GM19043 (cell line): ENCODE data around the gene SLC12A1.
"Not testable (repeated sequence)": the region's sequence is repeated elsewhere in the genome, so short reads cannot be mapped to it uniquely, and the experiment has no call there.

Experiments
- ATAC-seq: cut with Tn5 transposase; IDR thresholded peaks from one replicate; pipeline ENCODE4 v1.9.1; 2021; ENCODE audit warnings: low read depth; ENCODE audit not compliant: unreplicated experiment

The SLC12A1 gene

DNA sequence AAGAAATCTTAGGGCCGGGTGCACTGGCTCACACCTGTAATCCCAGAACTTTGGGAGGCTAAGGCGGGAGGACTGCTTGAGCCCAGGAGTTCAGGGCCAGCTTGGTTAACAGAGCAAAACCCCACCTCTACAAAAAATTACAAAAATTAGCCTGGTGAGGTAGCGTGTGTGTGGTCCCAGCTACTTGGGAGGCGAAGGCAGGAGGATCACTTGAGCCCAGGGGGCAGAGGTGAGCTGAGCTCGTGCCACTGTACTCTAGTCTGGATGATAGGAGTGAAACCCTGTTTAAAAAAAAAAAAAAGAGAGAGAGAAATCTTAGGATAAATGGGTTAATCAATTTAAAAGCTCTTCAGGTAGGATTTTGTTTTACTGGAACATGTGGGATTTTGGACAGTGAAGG lies 93.9 kb downstream of the SLC12A1 start:
- ATAC-seq, result no peak

GRCh38 chr15:48304398-48304797 lies 98.3 kb downstream of the SLC12A1 start:
- no peak for ATAC-seq

- ATAC-seq, result no peak
Measured at GRCh38 chr15:48306639-48307038, 100.5 kb downstream of the SLC12A1 start.

DNA sequence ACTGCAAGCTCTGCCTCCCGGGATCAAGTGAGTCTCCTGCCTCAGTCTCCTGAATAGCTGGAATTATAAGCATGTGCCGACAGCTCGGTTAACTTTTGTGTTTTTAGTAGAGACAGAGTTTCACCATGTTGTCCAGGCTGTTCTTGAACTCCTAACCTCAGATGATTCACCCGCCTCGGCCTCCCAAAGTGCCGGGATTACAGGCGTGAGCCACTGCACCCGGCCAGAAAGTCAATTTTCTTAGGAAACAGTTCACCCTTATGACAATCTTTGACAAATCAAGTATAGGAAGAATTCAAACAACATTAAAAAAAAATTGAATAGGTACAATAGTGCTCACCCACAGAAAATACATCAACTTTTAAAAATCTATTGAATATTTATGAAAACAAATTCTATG lies 101.5 kb downstream of the SLC12A1 start:
- no peak for ATAC-seq

DNA sequence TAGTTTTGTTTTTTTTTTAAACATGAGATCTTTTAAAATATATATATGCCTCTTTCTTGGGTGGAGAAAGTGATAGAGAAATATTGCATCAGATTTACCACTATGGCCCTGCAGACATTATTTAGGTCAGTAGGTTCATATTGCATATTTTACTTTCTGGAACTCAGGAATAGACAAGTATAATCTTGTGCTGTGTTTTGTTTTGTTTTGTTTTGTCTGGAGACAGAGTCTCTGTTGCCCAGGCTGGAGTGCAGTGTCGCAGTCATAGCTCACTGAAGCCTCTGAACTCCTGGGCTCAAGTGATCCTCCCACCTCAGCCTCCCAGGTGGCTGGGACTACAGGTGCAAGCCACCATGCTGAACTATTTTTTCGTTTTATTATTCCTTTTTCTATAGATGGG lies 103.6 kb downstream of the SLC12A1 start:
- ATAC-seq, result no peak

DNA sequence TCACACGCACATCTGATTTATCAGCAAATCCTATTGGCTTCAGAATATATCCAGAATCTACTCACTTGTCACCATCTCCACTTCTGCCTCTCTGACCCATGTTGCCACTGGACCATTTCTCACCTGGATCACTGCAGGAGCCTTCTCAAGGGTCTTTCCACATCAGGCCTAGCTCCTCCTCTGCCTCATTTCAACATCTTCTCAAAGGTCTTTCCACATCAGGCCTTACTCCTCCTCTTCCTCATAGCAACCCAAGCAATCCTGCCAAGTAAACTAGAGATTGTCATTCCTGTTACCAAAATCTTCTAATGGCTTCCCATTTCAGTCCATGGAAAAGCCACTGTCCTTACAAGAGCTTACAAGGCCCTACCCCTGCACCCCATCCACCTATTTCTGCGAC lies 107.1 kb downstream of the SLC12A1 start:
- ATAC-seq, result no peak

- ATAC-seq, result no peak
Measured at GRCh38 chr15:48315041-48315440, 108.9 kb downstream of the SLC12A1 start.

GRCh38 chr15:48317221-48317620 lies 111.1 kb downstream of the SLC12A1 start:
- no peak for ATAC-seq

- ATAC-seq, result no peak
Measured at GRCh38 chr15:48318131-48318530, 112.0 kb downstream of the SLC12A1 start.

- no peak for ATAC-seq
Measured at GRCh38 chr15:48323294-48323693, 117.2 kb downstream of the SLC12A1 start.

GRCh38 chr15:48324949-48325348 lies 118.8 kb downstream of the SLC12A1 start:
- ATAC-seq, result no peak

DNA sequence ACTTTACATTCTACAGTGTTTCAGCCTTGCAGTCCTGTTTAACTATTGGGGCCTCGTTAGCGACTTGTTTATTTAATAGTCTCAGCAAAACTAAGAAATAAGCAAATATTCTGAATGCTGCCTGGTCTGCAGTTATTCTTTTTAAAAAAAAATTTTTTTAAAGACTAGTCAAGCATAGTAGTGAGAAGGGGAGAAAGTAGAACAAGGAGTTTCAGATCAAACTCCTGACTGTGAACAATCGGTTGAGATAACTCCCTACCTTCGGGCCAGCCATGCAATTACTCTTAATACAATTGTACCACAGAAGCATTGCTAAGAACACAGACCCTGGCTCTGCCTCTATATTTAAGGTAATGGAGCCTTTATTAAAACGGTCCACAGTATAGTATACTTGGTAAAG lies 119.3 kb downstream of the SLC12A1 start:
- ATAC-seq, result no peak

GRCh38 chr15:48326180-48326579 lies 120.1 kb downstream of the SLC12A1 start:
- not testable (repeated sequence) for ATAC-seq

DNA sequence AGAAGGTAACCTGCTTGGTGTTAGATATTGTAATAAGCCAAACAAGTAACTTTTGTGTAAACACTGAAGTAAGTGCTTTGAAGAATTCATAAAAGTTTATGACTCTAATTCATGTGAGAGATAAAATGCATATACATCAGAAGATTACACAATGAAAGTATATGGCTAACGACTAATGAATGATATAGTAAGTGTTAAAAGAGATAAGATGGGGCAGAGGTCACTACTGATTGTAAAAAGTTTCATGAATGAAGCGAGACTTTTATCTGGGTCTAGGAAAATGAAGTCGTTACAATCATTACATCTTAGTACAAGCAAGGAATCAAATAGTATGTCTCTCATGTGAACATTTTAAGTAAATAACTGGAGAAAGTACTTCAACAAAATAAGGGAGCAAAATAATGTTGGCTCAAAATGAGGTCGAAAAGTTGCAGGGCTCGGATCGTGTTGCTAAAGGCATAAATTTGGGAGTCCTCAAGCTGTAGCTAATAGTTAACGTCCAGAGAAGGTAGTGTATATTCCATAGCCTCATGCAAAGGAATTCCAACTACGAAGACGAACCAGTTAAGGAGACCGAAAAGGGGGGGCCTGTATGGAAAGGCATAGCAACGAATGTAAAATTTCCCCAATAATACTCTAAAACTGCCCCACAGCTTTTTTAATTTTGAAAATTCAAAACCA lies 124.1 kb downstream of the SLC12A1 start:
- ATAC-seq, result no peak

DNA sequence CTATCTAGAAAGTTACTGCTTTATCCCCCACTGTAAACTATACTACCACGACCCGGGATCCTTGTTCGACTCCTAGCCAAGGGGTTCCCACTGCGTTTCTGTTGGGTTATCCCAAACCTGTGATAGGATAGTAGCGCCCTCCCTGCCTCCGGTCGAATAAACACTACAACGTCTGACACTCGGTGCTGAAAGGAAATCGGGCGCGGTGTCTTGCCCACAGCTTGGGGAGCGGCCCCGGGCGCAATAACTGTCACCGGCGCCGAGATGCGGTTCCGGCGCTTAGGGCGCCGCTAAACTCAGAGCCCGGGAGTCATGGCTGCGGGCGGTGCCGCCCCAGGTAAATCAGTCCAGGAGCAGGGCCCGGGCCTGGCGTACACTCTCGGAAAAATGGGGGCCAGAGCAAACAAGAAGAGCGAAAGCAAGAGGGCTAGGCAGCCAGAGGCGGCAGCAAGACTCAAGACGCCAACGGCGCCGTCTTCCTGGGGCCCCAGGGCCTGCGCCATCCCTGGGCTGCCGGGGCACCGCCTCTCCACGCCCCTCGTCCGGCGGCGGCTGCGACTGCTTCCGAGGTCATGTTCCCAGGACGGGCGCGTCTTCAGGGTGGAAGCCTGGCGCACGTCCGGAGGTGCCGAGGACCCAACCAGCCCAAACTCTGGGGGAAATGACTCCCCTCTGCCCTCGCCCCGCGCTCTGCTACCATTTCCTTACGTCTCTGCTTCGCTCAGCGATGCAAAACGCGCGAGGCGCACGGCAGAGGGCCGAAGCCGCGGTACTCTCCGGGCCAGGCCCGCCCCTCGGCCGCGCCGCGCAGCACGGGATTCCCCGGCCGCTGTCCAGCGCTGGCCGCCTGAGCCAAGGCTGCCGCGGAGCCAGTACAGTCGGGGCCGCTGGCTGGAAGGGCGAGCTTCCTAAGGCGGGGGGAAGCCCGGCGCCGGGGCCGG lies 125.0 kb downstream of the SLC12A1 start, which contains the start of gene DUT:
DUT (plus strand) TSS at position 575 of the 941 bp plus-strand sequence; CDS start at position 662, 87 bp downstream.
- ATAC-seq, result peak; percentile 73

DNA sequence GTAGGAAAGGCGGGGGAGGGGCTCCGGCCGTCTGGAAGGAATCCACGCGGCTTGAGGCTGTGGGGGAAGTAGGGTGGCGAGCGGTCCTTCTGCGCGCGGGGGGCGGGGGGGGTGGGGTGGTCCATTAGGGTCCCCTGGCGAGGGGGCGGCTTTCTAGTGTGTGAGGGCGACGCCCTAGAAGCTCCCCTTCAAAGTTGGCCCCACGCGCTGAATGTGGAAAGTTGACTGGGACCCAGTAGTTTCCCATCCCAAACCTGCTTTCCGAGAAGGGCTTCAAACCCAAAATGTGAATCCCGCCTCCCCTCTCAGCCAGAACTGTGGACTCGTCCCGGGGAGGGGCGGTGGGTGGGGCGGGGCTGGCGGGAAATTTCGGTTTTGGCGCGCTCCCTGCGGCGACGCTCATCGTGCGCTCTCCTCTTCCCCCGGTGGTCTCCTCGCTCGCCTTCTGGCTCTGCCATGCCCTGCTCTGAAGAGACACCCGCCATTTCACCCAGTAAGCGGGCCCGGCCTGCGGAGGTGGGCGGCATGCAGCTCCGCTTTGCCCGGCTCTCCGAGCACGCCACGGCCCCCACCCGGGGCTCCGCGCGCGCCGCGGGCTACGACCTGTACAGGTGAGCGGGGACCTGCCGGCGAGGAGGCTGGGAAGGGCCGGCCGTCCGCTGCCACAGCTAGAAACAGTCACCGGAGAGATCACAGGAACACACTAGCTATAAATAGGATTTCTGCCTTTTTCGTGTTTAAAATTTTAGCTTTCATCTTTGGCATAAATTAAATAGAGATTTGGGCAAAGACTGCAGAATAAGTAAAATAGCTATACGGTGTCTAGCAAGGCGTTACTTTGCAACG lies 125.9 kb downstream of the SLC12A1 start:
- ATAC-seq, result peak; percentile 44

- no peak for ATAC-seq
Measured at GRCh38 chr15:48332642-48333034, 126.5 kb downstream of the SLC12A1 start.

DNA sequence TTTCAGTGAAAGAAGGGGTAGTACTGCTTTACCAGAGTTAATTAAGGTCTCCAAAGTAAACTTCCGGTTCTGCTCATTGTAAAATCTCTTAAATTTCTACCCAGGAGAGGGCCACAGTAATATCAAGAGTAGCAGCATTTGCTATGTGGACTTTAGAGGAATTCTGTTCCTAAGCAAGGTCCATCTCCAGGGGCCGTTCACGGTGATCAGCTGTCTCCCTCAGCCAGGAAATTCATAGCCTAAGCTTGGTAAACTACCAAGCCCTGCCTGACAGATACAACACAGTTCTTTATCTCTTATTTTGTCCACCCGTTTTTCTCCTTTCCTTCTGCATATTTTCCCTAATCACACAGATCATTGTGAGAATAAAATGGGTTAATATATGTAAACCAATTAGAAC lies 127.4 kb downstream of the SLC12A1 start:
- ATAC-seq, result no peak

- ATAC-seq, result no peak
Measured at GRCh38 chr15:48334260-48334659, 128.2 kb downstream of the SLC12A1 start.

DNA sequence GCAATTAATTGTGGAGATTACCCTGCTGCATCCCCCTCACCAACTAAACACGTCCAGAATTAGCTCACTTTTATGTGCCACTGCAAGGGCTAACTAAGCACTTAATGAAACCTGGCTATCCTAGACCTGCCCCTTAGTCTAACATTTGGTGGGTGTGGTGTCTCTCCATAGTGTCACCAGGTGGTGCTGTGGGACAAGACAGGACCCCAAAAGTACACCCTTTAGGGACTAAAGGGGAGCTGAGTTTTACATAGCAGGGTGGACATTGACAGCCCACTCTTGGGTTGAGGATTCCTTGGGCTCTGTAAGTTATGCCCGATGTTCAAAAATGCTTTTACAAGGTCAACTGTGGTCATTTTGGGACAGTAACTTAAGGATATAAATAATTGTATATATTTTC lies 130.8 kb downstream of the SLC12A1 start:
- no peak for ATAC-seq

GRCh38 chr15:48337607-48338006 lies 131.5 kb downstream of the SLC12A1 start:
- ATAC-seq, result no peak
